ENCODE results near the gene PLK5. TPM values are rescaled to one million over a fixed set of nuclear protein-coding genes. Genes with fewer than 3 reads are reported as not detected.

The PLK5 gene
- total RNA-seq, 1 donor from 2014 or later, result 0.12 TPM

DNA sequence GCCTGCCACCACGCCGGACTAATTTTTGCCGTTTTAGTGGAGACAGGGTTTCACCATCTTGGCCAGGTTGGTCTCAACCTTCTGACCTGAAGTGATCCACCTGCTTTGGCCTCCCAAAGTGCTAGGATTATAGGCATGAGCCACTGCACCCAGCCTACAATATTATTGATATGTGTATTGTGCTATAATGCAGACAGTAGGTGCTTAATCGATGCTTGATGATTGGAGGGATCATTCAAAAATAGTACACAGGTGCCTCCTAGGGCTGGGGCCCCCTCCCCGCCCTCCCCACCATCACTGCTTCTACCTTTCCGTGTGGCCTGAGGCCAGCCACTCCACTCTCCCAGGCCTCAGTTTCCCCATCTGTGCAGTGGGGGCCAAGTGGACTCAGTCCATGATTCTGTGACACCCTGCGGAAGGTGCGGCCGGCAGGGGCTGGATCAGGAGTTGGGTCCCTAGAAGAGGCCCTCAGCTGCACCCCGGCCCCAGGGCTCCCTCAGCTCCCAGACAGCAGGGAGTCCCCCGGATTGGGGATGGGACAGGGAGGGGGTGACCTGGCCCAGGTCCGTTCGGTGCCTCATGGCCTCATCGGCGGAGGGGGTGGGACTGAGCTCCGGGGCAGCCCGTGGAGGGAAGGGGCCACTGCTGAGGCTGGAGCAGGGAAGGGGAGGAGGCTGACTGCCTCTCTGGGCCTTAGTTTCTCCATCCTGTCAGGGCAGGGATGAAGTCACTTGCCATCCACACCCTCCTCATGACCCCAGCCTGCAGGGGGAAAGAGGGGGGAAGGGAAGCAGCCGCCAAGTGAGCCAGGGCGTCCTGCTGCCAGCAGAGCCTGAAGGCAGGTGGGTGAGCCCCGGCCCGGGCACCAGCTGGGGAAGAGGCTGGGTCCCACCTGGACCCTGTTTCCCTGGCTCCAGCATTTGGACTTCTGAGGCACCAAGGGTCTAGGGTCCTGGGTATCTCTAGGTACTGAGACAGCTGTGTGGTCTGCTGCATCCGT is 12.3 kb upstream of the PLK5 start:
- Mint-ChIP-seq H3K4me1 (ENCODE audit: low read depth) (peaks cover 19% of the 10 kb centered on the region), H3K9me3 (ENCODE audit: low read depth) (no peaks in the 10 kb centered on the region), H3K27ac (ENCODE audit: unreplicated experiment) (no peak overlapping the region), H3K4me3 (ENCODE audit: unreplicated experiment) (peak overlapping the region; percentile 60), H3K27me3 (ENCODE audit: low read depth) (no peaks in the 10 kb centered on the region), H3K36me3 (ENCODE audit: low read depth) (no peaks in the 10 kb centered on the region)
- DNase-seq (ENCODE audit: low spot score), result no peak
- TF ChIP-seq, protein P1, sequence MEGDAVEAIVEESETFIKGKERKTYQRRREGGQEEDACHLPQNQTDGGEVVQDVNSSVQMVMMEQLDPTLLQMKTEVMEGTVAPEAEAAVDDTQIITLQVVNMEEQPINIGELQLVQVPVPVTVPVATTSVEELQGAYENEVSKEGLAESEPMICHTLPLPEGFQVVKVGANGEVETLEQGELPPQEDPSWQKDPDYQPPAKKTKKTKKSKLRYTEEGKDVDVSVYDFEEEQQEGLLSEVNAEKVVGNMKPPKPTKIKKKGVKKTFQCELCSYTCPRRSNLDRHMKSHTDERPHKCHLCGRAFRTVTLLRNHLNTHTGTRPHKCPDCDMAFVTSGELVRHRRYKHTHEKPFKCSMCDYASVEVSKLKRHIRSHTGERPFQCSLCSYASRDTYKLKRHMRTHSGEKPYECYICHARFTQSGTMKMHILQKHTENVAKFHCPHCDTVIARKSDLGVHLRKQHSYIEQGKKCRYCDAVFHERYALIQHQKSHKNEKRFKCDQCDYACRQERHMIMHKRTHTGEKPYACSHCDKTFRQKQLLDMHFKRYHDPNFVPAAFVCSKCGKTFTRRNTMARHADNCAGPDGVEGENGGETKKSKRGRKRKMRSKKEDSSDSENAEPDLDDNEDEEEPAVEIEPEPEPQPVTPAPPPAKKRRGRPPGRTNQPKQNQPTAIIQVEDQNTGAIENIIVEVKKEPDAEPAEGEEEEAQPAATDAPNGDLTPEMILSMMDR (IDR thresholded peaks at IDR 0.05), result no peak

DNA sequence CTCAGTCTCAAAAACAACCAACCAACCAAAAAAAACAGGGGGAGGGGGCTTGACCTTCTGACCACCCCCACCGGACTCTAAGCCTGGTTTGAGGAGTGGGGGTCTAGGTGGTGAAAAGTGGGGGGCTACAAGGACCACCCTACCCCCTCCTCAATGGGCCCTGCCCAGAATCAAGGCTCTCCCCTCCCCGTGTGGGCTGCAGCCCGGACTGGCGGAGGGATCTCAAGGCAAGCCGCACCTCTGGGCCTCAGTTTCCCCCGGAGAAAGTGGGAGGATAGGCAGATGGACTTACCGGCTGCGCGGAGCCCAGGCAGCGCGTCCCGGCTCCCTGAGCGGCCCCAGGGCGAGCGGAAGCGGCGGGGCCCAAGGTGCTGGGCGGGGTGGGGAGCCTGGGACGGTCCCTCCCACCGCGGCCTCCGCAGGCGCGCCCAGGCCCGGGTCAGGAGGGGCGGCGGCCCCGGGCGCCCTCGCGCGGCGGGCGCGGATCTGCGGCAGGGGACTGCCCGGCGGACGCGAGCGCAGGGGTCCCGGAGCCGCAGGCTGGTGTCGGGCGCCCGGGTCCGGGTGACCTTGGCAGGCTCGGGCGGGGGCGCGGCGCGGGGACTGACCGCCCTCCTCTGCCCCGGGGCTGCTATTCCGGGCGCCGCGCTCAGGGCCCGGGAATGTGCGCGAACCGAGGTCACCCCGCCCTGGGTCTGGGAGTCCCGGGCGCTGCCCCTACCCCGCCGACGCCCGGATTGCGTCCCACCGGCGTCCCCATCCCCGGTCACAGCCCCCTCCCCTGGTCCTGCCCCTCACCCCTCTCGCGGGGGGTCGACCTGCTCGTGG is 11.0 kb upstream of the PLK5 start, which contains the start of gene ADAMTSL5:
ADAMTSL5 (minus strand) TSS at position 349 of the 828 bp plus-strand sequence. CDS start 2,076 bp downstream, outside the sequence.
- Mint-ChIP-seq H3K36me3 (ENCODE audit: low read depth) (no peaks in the 10 kb centered on the region), H3K27me3 (ENCODE audit: low read depth) (no peaks in the 10 kb centered on the region), H3K9me3 (ENCODE audit: low read depth) (no peaks in the 10 kb centered on the region), H3K4me1 (ENCODE audit: low read depth) (peaks cover 14% of the 10 kb centered on the region), H3K4me3 (ENCODE audit: unreplicated experiment) (peak within 1 kb of the TSS; percentile 60), H3K27ac (ENCODE audit: unreplicated experiment) (no peak within 1 kb of the TSS)
- TF ChIP-seq, protein P1 (IDR thresholded peaks at IDR 0.05), result peak; percentile 20
- DNase-seq (ENCODE audit: low spot score), result no peak

- Mint-ChIP-seq H3K27me3 (ENCODE audit: low read depth) (peaks cover 4% of the 10 kb centered on the region), H3K4me3 (ENCODE audit: unreplicated experiment) (peak overlapping the region; percentile 31)
- TF ChIP-seq, protein P1 (IDR thresholded peaks at IDR 0.05), result peak; percentile 83
These were observed 10.2 kb upstream of the PLK5 start for GRCh38 chr19:1513499-1514294.

GRCh38 chr19:1514295-1514661 is 9.6 kb upstream of the PLK5 start:
- Mint-ChIP-seq H3K4me3 (ENCODE audit: unreplicated experiment) (peak overlapping the region; percentile 25), H3K36me3 (ENCODE audit: low read depth) (no peaks in the 10 kb centered on the region), H3K4me1 (ENCODE audit: low read depth) (peaks cover 14% of the 10 kb centered on the region), H3K27me3 (ENCODE audit: low read depth) (peaks cover 4% of the 10 kb centered on the region), H3K9me3 (ENCODE audit: low read depth) (no peaks in the 10 kb centered on the region), H3K27ac (ENCODE audit: unreplicated experiment) (no peak overlapping the region)
- no peak for DNase-seq (ENCODE audit: low spot score)
- TF ChIP-seq, protein P1 (IDR thresholded peaks at IDR 0.05), result no peak

More at GRCh38 chr19:1513499-1514294, 10.2 kb upstream of the PLK5 start:
- Mint-ChIP-seq H3K9me3 (ENCODE audit: low read depth) (no peaks in the 10 kb centered on the region), H3K4me1 (ENCODE audit: low read depth) (peaks cover 14% of the 10 kb centered on the region), H3K36me3 (ENCODE audit: low read depth) (no peaks in the 10 kb centered on the region), H3K27ac (ENCODE audit: unreplicated experiment) (no peak overlapping the region)
- no peak for DNase-seq (ENCODE audit: low spot score)

All from chondrocyte (in vitro differentiated cells).